T1000 (cell line): ENCODE data around the gene HAAO.

ENCODE experiments used
- DNase-seq: peaks from one replicate; lab custom pipeline; 2025; ENCODE audit warnings: mixed read lengths; lab: John Stamatoyannopoulos, UW

HAAO gene

DNA sequence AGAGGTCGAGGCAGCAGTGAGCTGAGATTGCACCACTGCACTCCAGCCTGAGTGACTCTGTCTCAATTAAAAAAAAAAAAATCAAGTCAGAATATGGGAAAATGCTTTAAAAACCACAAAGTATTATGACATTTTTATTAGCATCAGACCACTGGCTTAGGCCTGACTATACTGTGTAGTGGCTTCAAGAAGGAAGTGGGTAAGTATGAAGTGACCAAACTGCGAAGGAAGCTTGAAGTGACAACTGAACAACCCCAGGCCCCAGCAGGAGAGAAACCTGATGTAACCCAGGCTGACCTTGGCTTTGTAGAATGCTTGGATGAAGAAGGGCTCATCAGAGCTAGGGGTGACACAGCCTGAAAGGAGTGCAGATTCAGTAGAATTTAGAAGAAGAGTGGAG lies 21.4 kb upstream of the HAAO start:
- no peak for DNase-seq

DNA sequence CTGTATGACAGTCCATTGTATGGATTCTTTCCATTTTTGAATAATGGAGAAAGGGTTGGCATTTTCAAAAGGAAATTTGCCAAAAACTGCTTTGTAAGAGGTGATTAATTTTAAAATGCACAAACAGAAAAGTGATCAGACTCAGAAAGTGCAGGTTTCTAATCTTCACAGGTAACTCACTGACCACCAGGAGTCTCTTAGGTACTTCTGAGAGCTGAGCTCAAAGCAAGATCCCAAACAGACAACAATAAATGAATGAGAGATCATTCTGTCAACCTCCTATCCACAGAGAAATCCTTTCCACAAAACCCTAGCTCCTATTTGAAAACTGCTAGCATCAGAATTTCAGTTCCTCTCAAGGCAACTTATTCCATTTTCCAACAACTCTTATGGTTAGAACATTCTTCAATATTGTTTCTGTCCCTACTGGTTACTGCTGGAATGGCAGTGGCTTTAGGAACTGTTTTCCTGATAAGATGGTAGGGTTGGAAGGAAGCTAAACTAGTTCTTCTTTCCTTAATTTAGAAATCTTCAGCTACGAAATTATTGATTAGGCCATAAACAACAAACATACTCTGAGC lies 20.6 kb upstream of the HAAO start:
- no peak for DNase-seq

DNA sequence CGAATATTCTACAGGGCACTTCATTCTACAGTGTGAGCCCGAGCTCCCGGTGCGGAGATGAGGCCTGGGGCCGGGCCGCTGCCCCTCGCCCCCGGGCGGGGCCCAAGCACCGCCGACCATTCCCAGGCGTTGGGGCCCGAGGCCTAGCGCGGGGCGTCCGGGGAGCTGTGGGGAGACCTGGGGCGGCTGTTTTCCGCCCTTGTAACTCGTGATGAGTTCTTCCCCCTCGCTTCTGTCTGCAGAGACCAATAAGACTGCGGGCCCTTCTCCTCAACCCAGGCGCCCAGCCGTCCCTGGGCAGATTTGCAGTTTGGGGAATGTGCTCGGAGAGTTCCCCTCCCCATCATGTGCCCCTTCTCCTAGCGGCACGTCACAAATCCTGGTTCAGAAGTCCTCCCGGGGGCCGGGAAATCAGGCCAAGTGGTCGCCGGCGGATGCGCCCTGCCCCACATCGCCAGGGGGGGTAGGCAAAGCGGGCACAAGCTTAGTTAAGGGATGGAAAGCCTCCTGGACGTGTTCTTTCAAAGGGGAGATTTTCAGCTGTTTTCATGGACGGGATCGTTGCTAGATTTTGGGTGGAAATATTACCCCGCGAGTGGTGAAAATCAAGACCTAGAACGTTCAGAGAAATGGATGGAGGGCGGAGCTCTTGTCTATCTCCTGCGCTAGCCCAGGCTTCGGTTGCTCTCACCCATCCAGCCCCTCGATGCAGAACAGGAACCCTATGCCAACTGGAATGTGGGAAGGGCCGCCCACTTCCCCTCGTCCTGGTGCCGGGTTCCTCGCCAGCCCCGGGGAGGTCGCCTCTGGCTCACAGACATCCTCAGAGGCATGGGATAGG lies 18.8 kb upstream of the HAAO start:
- DNase-seq, result no peak

DNA sequence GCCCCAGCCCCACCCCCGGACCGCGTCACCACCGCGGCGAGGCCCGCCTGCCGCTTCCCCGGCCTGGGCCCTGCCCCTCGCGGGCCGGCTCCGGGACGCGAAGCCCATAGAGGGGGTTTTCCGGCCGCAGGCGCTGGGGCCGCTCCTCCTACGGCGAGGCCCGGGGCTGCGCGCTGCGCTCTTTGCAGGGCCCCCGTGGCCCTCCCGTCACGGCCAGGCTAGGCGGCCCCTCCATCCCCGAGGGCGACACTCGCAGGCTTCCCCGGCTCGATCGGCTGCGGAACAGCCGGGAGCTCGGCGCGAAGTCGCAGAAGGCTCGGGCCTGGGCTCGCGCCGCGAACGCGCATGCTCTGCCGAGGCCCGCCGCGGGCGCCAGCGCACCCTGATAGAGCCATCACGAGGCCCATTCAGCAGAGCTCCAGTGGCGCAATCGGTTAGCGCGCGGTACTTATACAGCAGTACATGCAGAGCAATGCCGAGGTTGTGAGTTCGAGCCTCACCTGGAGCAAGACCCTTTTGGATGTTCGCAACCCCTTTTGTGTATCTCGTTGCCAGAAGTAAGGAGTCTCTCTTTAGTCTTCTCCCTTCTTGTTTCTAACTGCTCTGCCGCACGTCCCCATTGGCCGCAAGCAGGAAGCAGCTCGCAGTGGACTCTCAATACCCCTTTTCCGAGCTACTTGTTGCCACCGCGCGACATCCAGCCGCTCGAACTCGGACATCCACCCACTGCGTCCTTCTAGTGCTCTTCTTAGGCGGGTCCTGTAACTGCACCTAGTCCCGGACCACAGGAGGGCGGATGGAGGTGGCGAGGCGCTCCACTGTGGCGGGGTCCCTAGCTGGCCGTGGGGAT lies 18.0 kb upstream of the HAAO start:
- peak; percentile 92 for DNase-seq

DNA sequence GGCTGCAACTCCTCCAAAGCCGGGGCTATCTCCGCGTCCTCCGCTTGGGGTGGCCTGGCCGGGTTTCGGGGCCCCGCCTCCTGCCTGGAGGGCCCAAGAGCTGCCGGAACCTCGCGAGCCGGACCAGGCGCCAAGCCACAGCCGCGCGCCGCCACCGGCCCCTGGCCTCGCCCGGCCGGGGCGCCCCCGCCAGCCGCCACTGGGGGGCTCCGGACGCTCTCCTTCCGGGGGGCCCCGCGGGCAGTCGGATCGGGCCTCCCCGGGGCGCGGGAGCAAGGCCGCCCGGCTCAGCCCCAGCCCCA lies 17.4 kb upstream of the HAAO start:
- peak; percentile 88 for DNase-seq

DNA sequence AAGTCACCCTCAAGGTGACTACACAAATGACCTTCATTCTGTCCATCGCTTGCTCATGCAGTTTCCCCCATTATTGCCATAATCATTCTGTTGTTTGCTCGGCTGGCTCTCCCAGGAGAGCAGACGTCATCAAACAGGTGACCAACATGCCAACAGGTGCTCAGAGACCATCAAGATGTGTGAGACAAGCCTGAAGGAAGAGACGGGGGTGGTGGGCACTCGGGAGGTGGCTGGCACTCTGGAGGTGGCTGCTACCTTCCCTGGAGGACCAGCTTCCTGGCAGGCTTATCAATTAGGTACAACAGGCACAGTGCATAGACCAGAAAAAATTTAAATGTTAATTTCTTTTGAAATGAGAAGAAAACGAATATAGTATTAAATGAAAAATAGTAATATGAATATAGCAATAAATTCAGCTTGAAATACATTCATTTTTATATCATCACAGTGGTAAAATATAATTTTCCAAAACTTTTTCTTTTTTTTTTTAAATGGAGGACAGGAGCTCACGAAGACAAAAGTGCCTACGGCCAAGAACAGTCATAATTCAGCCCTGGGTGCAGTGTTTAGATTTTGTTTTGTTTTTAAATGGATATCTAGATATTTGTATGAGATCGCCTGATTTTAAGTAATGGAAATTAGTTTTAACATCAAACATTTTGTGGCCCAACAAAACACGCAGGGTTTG lies 16.9 kb upstream of the HAAO start:
- DNase-seq, result no peak

DNA sequence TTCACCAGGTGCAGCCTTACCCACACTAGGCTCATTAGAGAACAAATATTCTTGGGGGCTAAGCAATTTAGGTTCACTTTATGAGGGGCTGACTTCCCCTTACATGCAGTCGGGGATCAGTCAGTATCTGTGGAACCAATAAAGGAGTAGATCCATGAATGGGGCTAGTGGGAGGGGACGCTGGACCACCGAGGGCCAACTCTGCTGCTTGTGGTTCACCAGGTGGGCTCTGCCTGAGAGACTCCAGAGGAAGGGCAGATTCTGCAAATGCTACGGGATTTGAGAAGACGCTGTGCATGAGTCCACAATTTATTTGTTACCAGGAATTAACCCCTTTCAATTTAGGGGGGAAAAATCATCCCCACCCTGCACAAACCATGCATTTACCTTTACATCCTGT lies 15.9 kb upstream of the HAAO start:
- DNase-seq, result no peak

DNA sequence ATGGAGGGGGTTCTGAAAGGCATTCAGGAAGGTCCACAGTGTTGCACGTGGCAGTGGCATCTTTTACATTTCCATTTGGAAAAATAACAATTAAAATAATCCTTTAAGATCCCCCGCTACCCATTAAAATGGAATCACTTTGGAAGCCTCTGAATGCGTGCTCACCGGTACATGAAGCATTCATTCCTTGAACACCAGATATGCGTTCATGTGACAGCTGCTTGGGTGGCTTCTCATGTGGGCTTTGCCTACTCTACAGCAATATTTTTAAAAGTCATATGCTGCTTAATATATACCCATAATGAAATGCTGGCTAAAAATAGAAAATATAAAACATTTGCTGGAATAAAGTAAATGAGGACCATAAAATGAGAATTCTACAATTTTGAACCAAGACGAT lies 14.4 kb upstream of the HAAO start:
- no peak for DNase-seq

DNA sequence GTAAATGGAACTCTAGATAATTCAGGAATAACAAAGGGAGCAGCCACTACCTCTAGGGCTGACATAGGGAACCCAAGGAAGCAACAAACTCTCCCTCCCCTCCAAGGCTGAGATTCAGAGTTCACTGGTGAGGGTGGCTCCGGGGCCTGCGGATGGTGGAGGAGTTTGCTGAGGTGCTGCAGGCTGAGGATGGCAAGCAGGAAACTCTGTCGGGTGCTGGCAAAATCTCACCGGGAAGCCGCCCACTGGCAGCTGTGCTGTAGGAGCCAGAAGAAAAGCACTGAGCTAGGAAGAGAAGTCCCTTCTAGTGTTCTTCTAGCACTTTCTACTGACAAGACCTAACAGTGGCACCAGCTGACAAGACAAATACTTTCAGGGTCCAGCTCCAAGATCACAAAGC lies 12.5 kb upstream of the HAAO start:
- no peak for DNase-seq

DNA sequence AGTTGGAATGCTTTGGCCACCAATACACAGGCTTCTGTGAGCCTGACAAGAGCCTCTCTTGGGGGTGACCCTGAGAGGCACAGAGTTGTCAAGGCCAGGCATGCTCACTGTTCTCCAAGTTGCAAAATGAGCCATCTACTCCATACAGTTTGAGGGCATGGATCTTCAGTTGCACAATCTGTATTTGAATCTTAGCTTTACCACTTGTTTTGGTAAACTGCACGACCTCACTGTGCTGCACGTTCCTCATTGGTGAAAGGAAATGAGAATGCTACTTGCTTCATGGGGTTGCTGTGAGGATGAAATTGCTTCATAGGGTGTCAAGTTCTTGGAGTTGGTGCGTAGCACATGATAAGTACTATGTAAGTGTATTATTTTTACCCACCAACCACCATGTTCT lies 12.0 kb upstream of the HAAO start:
- no peak for DNase-seq

DNA sequence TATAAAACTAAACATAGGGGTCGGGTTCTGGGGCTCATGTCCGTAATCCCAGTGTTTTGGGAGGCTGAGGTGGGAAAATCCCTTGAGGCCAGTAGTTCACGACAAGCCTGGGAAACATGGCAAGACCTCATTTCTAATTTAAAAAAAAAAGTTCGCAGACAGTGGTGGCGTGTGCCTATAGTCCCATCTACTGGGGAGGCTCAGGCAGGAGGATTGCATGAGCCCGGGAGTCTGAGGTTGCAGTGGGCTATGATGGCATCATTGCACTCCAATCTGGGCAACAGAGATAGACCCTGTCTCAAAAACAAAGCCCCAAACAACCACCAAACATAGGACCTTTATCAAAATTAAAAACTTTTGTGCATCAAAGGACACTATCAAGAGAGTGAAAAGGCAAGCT lies 9.8 kb upstream of the HAAO start:
- no peak for DNase-seq

DNA sequence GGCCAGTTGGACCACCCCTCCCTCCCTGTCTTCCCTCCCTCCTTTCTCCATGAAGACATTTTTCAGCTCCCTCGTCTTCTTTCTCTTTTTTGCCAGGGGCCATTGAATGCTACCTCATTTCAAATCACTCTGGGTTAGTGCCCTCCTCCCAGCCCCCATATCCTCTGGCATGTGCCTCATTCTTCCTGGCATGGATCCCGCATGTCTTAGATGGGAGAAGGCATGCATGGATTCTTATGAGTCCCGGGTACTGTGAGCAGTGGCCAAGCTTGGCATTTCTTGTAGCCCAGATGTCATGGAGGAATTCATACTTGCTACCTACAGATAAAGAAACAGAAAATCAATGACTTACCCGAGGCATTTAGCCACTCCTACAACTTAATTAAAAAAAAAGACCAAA lies 9.0 kb upstream of the HAAO start:
- DNase-seq, result no peak

DNA sequence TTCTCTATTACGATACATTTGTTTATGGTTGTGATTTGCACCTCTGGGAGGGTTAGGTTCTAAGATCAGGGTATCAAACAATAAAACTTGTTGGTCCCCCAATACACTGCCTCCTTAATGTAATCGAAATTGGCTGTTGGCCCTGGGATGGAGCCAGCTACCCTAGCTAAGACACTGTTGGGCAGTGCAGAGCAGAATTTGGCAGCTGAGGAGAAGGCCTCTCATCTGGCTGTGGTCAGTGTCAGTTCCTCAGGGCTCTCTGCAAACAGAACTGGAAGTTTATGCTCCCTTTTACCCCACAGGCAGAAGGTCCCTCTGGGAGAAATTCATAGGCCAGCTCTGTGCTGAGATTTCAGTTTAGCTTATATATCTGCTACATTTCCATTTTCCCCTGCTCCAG lies 8.6 kb upstream of the HAAO start:
- DNase-seq, result no peak

DNA sequence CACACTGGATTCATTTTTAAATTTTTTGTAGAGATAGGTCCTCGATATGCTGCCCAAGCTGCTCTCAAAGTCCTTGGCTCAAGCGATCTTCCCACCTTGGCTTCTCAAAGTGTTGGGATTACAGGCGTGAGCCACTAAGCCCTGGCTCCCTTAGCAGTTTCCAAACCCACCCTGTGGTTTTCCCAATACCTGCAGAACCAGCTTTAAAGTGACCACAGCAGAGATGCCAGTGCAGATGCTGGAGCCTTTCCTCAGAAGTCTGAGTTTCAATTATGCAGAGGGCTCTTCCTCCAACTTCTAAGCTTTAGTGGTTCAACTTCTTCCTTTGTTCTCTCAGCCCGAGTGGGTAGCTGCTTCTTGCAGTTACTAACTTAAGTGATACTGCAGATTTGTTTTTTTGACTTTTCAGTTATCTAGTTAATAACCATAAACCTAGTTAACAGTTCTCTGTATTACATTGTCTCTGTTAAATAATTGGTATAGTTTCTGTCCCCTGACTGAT lies 8.1 kb upstream of the HAAO start:
- DNase-seq, result no peak

DNA sequence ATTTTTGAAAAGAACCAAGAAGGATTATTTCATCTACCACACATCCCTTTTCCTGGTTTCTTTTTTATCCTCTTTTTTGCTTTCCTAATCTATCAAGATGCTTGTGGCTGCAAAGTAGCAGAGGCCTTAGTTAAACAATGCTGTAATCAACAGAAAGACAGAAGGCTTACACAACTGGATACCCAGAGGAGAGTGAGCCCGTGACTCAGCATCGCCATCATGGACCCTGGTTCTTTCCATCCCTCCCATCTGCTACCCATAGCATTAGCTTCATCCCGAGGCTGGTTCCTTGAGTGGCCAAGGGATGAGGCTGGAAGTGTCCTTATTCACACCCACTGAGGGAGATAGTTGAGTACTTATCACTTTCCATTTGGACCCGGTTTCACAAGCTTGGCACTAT lies 7.5 kb upstream of the HAAO start:
- DNase-seq, result no peak

DNA sequence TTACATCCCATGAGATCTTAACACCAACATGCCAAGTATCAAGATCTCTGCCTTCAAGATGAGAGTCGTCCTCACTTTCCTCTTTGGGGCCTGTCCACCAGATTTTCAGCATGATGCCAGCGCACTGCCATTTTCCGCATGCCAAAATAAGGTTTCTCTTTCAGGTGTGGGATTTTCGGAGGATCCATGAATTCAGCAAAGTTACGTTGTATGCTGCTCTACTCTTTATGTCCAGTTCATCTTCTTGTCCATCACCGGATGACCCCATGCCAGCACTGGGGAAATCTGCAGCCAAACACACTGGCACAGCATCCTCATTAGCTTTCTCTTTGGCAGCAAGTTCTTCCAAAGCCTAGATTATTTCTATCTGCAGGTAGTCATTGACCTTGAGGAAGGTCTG lies 4.9 kb upstream of the HAAO start:
- no peak for DNase-seq

DNA sequence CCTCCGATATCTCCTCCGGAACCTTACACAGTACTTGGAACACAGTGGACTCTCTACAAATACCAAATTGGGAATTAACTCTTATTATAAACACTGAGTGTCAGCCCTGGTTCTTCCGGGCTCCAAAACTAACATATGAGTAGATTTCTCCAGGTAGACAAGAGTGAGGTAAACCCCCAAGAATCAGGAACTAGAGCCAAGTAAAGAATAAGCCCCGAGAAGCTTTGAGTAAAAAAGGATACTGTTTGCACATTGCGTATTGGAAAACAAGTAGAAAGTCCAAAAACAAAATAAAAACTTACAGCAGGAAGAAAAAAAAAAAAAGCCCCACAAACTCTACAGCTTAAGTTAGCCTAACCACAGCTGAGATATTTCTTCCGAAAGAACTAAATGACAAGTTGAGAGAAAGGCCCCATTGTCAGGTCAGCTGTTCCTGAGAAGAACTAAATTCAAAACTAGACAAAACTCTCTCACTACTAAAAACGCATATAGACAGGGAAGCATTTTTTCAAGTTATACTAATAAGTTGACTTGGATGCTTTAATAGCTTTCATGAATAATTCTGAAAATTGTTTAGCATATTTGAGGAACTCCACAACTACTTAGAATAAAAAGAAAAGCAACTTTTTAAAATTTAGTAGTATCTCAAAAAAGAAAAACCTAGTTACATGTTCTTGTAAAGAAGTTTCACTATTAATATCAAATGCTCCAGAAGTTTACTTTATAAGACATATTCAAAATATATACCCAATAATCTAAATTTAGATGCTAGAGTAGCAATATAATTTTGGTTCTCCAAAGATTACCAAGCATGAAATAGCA lies 4.3 kb upstream of the HAAO start:
- no peak for DNase-seq

DNA sequence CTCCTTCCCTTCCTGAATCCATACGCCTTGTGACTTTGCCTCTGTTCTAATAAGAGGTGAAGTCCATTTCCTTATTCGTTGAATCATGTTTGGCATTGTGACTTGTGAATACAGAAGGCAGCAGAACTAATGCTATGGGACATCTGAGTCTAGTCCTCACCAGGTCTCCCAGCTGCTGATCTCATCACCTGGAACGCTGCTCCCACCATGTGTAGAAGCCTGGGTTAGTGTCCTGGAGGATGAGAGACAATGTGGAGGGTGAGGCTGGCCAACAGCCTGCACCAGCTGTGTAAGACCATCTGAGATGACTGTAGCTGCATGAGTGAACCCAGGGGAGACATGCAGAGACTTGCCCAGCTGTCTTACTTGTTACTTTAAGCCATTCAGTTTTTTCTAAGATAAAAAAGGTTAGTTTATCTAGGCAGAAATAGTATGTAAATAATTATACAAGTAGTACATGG lies 3.5 kb upstream of the HAAO start:
- no peak for DNase-seq

DNA sequence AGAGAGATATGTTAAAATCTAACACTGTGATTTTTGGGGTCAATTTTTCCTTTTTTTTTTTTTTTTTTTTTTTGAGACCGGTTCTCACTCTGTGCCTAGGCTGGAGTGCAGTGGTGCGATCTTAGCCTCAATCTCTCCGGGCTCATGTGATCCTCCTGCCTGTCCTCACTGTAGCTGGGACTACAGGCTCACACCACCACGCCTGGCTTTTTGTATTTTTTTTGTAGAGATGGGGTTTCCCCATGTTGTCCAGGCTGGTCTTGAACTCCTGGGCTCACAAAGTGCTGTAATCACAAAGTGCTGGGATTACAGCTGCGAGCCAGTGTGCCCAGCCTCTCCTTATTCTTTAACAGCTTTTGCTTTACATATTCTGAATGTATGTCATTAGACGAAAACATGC lies 2.9 kb upstream of the HAAO start:
- DNase-seq, result no peak

DNA sequence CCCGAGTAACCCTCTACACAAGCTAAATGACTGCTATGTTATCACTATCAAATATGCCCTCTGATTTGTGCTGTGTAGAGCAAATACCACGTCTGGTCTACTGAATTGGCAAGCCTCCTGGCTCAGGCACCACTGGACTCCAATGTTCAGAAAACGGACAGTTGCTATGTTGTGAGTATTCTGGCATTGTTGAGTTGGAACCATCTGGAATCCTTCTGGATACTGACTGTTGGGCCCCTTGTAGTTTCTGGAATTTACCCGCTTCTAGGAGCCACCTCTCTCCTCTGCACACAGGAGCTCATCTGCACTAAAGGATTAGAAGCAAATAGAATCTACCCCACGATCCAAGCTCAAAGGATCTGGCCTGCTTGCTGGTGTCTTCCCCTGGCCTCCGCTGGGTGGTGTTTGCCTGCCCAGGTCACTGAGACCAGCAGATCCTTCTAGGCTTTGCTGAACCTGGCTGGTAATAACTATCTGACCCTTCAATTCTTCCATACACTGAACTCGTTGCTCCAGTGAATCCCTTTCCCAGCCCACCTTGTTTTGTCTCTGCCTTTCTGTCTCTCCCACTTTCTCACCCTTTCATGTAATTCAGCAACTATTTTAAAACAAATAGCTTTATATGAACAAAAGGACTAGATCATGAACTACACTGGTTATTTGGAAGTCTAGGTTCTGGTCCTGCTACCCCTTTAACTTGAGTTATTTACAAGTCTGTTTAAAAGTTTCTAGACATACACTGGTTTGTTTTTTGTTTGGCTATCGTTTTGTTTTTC lies 2.1 kb upstream of the HAAO start:
- DNase-seq, result no peak
